ENCODE results near the gene C1QTNF1.

C1QTNF1 gene

DNA sequence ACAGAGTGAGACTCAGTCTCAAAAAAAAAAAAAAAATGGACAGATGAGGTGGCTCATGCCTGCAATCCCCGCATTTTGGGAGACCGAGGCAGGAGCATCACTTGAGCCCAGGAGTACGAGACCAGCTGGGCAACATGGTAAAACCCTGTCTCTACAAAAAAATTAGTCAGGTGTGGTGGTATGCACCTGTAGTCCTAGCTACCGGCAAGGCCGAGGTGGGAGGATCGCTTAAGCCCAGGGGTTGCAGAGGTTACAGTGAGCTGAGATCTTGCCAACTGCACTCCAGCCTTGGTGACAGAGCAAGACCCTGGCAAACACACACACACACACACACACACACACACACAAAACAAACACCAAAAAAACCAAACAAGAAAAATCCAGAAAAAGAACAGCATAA is 43.0 kb downstream of the C1QTNF1 start:
- TF ChIP-seq, protein P1, sequence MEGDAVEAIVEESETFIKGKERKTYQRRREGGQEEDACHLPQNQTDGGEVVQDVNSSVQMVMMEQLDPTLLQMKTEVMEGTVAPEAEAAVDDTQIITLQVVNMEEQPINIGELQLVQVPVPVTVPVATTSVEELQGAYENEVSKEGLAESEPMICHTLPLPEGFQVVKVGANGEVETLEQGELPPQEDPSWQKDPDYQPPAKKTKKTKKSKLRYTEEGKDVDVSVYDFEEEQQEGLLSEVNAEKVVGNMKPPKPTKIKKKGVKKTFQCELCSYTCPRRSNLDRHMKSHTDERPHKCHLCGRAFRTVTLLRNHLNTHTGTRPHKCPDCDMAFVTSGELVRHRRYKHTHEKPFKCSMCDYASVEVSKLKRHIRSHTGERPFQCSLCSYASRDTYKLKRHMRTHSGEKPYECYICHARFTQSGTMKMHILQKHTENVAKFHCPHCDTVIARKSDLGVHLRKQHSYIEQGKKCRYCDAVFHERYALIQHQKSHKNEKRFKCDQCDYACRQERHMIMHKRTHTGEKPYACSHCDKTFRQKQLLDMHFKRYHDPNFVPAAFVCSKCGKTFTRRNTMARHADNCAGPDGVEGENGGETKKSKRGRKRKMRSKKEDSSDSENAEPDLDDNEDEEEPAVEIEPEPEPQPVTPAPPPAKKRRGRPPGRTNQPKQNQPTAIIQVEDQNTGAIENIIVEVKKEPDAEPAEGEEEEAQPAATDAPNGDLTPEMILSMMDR (IDR thresholded peaks at IDR 0.05; ENCODE audit: insufficient read depth, low read length): no peak
- TF ChIP-seq SPI1 (IDR thresholded peaks at IDR 0.05; ENCODE audit: borderline replicate concordance, low read depth) (no peak), GABPA (IDR thresholded peaks at IDR 0.05; ENCODE audit: low read depth) (no peak), POLR2AphosphoS5 (IDR thresholded peaks at IDR 0.05; ENCODE audit: low read depth) (no peak)
- TF ChIP-seq, protein P2, sequence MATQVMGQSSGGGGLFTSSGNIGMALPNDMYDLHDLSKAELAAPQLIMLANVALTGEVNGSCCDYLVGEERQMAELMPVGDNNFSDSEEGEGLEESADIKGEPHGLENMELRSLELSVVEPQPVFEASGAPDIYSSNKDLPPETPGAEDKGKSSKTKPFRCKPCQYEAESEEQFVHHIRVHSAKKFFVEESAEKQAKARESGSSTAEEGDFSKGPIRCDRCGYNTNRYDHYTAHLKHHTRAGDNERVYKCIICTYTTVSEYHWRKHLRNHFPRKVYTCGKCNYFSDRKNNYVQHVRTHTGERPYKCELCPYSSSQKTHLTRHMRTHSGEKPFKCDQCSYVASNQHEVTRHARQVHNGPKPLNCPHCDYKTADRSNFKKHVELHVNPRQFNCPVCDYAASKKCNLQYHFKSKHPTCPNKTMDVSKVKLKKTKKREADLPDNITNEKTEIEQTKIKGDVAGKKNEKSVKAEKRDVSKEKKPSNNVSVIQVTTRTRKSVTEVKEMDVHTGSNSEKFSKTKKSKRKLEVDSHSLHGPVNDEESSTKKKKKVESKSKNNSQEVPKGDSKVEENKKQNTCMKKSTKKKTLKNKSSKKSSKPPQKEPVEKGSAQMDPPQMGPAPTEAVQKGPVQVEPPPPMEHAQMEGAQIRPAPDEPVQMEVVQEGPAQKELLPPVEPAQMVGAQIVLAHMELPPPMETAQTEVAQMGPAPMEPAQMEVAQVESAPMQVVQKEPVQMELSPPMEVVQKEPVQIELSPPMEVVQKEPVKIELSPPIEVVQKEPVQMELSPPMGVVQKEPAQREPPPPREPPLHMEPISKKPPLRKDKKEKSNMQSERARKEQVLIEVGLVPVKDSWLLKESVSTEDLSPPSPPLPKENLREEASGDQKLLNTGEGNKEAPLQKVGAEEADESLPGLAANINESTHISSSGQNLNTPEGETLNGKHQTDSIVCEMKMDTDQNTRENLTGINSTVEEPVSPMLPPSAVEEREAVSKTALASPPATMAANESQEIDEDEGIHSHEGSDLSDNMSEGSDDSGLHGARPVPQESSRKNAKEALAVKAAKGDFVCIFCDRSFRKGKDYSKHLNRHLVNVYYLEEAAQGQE (IDR thresholded peaks at IDR 0.05; ENCODE audit: insufficient replicate concordance, low read depth): no peak
- no peak for DNase-seq (ENCODE audit: low read depth in 1 of 2, low spot score in 1 of 2)
- Histone ChIP-seq H3K4me3 (replicated peaks; ENCODE audit: insufficient read depth, low read length) (no peak overlapping the region), H3K27me3 (ENCODE audit: insufficient read depth, poor library complexity, severe bottlenecking) (no peaks in the 10 kb centered on the region), H3K27ac (replicated peaks) (no peak overlapping the region)

DNA sequence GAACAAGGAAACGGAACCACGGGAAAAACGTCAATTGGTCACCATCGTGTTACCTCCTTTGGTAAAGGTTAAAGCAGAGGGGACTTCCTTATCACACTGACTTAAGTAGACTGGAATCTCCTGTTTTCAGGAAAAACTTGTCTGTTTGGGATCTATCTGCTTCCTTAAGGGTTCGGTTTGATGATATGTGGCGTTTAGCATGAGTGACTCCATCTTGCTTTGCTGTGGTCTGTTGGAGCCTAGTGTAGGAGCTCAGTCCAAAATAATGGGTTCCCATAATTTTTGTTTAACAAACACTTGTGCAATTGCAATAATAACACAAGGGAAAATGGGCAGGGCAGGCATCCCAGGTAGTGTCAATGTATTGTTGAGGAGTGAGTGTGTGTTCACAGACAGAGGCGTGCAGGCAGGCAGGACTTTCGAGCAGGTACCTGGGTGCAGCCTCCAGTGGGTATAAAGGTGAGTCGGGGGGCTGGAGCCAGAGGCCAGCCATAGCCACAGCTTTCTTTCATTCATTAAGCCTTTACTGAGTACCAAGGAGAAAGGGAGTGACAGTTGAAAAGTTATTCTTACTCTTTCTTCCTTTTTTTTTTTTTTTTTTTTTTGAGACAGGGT is 46.4 kb downstream of the C1QTNF1 start:
- H3K27me3 ChIP-seq (ENCODE audit: insufficient read depth, poor library complexity, severe bottlenecking): no peaks in the 10 kb centered on the region
- TF ChIP-seq, protein P2 (IDR thresholded peaks at IDR 0.05; ENCODE audit: insufficient replicate concordance, low read depth): no peak
- TF ChIP-seq SPI1 (IDR thresholded peaks at IDR 0.05; ENCODE audit: borderline replicate concordance, low read depth) (no peak), POLR2AphosphoS5 (IDR thresholded peaks at IDR 0.05; ENCODE audit: low read depth) (no peak), GABPA (IDR thresholded peaks at IDR 0.05; ENCODE audit: low read depth) (no peak)
- TF ChIP-seq, protein P1 (IDR thresholded peaks at IDR 0.05; ENCODE audit: insufficient read depth, low read length): no peak
- no peak for DNase-seq (ENCODE audit: low read depth in 1 of 2, low spot score in 1 of 2)
- H3K27ac ChIP-seq (replicated peaks): no peak overlapping the region
- H3K4me3 ChIP-seq (replicated peaks; ENCODE audit: insufficient read depth, low read length): no peak overlapping the region

DNA sequence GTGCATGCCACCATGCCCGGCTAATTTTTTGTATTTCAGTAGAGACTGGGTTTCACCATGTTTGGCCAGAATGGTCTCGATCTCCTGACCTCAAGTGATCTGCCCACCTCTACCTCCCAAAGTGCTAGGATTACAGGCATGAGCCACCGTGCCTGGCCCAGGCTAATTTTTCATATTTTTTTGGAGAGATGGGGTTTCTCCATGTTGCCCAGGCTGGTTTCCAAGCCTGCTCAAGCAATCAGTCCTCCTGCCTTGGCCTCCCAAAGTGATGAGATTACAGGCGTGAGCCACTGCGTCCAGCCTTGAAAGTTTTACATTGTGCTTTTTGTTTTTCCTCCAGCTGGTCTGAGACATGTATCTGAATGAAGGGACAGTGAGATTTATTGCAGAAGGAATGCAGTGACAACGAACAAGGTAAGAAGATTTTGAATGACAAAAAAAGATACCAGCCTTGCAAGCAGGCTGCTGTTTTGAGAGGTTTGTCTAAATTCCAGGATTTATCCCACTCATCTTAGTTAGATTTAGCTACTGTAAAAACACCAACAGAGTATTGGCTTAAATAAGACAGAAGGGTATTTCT is 47.3 kb downstream of the C1QTNF1 start:
- no peak overlapping the region for H3K4me3 ChIP-seq (replicated peaks; ENCODE audit: insufficient read depth, low read length)
- no peak overlapping the region for H3K27ac ChIP-seq (replicated peaks)
- DNase-seq (ENCODE audit: low read depth in 1 of 2, low spot score in 1 of 2): no peak
- H3K27me3 ChIP-seq (ENCODE audit: insufficient read depth, poor library complexity, severe bottlenecking): no peaks in the 10 kb centered on the region
- TF ChIP-seq POLR2AphosphoS5 (IDR thresholded peaks at IDR 0.05; ENCODE audit: low read depth): no peak
- TF ChIP-seq, protein P1 (IDR thresholded peaks at IDR 0.05; ENCODE audit: insufficient read depth, low read length): no peak
- TF ChIP-seq, protein P2 (IDR thresholded peaks at IDR 0.05; ENCODE audit: insufficient replicate concordance, low read depth): no peak
- TF ChIP-seq GABPA (IDR thresholded peaks at IDR 0.05; ENCODE audit: low read depth): no peak
- no peak for TF ChIP-seq SPI1 (IDR thresholded peaks at IDR 0.05; ENCODE audit: borderline replicate concordance, low read depth)
